ENCODE data around the gene HECA.

DNA sequence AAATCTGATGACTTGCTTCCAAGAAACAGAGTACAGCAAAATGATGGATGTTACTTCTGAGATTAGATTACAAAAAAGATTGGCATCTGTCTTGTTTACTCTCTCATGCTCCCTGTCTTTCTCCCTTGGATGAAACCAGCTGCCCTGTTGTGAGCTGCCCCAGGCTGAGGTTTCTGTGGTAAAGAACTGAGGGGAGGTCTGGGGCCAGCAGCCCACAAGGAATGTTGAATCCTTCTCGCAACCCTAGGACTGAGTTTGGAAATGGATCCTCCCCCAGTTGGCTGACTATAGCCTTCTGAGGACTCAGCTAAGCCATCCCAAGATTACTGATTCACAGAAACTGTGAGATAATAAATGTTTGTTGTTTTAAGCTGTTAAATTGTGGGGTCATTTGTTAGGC, 5.6 kb upstream of the HECA start:
- TF ChIP-seq, protein P1, sequence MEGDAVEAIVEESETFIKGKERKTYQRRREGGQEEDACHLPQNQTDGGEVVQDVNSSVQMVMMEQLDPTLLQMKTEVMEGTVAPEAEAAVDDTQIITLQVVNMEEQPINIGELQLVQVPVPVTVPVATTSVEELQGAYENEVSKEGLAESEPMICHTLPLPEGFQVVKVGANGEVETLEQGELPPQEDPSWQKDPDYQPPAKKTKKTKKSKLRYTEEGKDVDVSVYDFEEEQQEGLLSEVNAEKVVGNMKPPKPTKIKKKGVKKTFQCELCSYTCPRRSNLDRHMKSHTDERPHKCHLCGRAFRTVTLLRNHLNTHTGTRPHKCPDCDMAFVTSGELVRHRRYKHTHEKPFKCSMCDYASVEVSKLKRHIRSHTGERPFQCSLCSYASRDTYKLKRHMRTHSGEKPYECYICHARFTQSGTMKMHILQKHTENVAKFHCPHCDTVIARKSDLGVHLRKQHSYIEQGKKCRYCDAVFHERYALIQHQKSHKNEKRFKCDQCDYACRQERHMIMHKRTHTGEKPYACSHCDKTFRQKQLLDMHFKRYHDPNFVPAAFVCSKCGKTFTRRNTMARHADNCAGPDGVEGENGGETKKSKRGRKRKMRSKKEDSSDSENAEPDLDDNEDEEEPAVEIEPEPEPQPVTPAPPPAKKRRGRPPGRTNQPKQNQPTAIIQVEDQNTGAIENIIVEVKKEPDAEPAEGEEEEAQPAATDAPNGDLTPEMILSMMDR (conservative IDR thresholded peaks at IDR 0.05 in 1 of 2, IDR thresholded peaks at IDR 0.05 in 1 of 2; ENCODE audit: low read depth in 1 of 2, low read length in 2 of 2): no peak
- TF ChIP-seq EZH2 (IDR thresholded peaks at IDR 0.05; ENCODE audit: low read length, missing control alignments): no peak
